Putamen (tissue), 1 donor: ENCODE measurements around the gene RNF32.
"Not testable (repeated sequence)": the region's sequence is repeated elsewhere in the genome, so short reads cannot be mapped to it uniquely, and the experiment has no call there.

Source experiments
- DNase-seq: peaks from one replicate; pipeline ENCODE4 v3.0.0-alpha.2; 2016; ENCODE audit warnings: low spot score

The RNF32 gene

GRCh38 chr7:156642306-156643045, 1.9 kb downstream of the RNF32 start:
- DNase-seq, result no peak

- not testable (repeated sequence) for DNase-seq
Observed at GRCh38 chr7:156647330-156647729, 6.8 kb downstream of the RNF32 start.

GRCh38 chr7:156650042-156650441, 9.5 kb downstream of the RNF32 start:
- no peak for DNase-seq

- no peak for DNase-seq
Observed at GRCh38 chr7:156651474-156651873, 10.9 kb downstream of the RNF32 start.

- no peak for DNase-seq
Observed at GRCh38 chr7:156652886-156653568, 12.5 kb downstream of the RNF32 start.

- DNase-seq, result no peak
Observed at GRCh38 chr7:156654511-156655234, 14.1 kb downstream of the RNF32 start.

DNA sequence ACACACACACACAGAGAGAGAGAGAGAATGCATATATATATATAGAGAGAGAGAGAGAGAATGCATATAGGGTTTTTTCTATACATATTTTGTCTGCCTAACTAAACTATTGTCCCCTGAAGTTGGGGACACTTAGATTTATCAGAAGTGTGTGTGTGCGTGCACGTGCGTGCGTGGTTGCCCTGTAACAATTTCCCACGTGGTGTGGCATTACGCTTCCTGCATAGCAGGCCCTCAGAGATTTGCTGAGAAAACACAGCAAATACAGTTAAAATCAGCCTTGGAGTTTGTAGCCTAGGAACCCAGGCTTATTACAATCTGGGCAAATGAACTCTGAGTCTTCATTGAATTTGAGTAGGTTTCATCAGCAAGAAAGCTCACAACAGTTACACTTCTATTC, 14.7 kb downstream of the RNF32 start:
- DNase-seq, result no peak

DNA sequence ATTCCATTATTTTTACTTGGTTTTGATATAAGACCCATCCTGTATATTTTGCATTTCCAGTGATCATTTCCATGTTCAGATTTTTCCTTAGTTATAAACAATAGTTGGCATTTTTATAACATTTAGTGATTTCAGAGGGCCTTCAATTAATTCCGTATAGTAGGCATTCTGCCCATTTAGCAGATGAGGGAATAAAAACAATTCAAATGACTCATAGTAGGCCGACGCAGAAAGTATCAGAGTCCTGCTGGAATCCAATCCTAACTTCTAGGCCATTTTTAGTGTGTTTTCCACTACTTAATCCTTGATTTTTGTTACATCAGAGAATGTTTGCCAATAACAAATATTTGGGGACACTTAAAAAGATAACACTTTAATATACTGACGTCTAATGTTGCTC, 15.4 kb downstream of the RNF32 start:
- DNase-seq, result no peak

- DNase-seq, result no peak
Observed at GRCh38 chr7:156656598-156656997, 16.0 kb downstream of the RNF32 start.

DNA sequence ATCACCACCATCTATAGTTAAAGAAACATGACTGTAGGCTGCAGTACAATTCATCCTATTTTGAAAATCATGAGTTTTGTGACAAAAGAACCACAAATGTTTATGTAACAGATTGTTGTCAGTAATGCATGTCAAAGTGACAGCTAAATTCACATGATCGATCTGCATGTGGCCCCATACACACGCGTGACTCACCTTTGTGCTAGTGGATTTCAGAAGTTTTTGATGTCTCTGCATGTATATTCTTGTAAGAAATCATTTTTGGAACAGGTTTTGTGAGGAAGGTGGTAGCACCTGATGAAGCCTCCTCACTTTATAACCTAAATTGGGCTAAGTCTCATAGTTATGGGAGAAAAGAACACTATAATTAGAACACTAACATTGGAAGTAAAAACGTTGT, 17.1 kb downstream of the RNF32 start:
- DNase-seq, result no peak

DNA sequence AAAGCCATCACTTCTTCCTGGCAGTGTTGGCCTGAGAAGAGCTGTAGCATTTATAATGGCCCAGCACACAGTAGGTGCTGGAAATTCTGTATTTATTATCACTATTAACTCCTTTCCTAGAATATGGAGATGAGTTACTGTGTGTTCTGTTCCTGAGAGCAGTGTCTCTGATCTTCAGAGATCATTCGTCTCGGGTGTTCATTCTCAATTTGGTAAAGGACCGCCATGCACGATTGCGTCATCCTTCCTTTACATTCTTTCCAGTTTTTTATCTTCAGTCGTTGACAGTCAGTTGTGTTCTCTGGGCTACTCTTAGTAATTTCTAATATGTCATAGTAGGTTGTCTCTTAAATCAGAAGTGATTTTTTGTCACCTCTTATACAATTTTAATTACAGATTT, 18.6 kb downstream of the RNF32 start:
- no peak for DNase-seq

DNA sequence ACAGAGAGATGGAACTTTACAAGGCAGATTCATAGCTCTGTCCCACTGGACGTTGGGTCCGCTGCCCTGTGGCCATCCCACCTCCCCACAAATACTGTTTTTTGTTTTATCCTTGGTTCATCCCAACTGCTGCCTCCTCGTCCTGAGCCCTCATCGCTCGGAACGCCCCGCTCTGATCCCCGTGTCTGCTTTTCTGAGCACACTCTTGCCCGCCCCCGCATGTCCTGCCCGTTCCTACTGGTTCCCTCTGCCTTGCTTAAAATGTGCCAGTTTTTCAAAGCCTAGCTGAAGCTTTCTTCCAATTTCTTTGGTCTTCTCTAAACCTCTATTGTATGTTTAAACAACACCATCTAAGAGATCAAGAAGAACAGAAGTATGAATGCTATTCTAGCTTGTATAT, 19.4 kb downstream of the RNF32 start:
- DNase-seq, result no peak

DNA sequence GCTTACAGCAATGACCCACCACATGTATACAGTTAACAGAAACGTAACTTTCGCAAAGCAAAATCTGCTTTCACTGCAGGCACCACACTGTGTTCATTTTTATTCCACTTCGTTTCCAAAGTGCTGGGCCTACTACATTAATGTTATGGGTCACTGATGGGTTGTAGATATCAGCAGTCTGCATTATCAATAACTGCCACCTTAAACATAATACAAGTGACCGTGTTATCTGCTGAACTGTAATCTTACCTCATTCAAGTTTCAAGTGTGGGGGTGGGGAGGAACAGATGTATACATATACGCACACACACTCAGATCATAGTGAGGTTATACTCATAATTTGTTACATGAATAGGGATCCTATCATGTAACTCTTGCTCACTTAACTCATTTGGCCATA, 21.1 kb downstream of the RNF32 start:
- DNase-seq, result no peak

GRCh38 chr7:156662277-156662676, 21.7 kb downstream of the RNF32 start:
- DNase-seq, result no peak

- no peak for DNase-seq
Observed at GRCh38 chr7:156665101-156665500, 24.5 kb downstream of the RNF32 start.

DNA sequence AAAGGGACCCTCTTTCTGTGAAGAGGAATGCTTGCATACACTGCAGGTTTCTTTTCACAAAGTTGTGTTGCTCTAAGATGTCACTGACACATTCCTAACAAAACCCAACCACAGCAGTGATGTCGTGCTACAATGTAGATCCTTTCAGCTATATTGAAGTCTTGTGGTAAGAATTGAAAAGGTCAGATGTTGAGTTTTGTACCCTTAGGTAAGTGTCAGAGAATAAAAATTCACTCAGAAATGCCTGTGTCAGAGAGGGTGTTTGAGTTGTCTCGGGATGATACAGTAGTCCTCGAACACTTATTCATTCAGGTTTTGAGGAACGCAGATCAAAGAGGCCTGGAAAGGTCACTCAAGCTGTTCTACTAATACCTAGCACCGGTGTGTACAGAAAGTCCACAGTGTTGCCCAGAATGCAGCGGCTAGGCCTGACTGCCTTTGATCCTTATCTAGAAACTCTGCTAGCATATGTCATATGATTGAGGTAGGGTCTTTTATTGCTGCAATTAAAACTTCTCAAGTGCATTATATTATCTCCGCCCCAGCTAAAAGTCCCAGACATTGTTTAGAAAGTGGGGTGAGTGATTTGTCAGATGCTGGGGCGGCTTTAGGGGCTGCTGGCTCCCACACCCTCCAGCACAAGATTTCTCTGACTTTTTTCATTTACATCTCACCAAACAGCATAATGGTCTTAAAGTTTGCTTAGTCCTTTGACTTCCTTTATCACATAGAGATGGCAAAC, 26.0 kb downstream of the RNF32 start:
- no peak for DNase-seq

DNA sequence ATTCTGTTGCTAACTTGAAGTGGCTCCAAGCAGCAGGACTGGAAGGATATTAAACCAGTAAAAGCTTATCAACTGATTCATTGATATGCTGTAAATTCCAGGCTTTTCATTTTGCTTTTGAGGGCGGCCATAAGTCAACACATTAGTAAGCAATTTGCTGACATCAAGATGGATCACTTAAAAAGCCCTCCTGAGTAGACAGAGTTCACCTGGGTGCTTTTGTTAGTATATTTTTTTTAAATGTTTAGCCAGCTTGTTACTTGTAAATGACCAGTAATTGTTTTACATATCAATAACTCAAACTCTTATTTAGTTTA, 26.5 kb downstream of the RNF32 start:
- DNase-seq, result no peak

- DNase-seq, result no peak
Observed at GRCh38 chr7:156668130-156668741, 27.7 kb downstream of the RNF32 start.

- no peak for DNase-seq
Observed at GRCh38 chr7:156669035-156669828, 28.7 kb downstream of the RNF32 start.

DNA sequence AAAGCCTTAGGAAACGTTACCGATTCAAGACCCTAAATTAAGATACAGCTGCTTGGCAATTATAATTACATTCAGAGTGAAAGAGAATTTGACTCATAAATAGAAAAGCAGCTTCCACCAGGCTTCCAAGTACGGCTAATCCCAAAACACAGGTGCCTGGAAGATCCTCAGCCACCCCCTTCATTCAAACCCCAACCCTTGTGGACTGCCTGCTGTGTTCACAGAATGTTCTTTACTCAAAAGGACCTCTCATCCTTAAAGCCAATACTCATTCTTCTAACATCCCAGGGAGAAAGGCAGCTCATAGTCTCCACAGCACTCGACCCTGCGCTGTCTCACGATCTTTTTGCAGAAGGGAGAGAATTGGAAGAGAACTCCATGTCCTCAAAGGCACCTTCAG, 32.9 kb downstream of the RNF32 start:
- no peak for DNase-seq

DNA sequence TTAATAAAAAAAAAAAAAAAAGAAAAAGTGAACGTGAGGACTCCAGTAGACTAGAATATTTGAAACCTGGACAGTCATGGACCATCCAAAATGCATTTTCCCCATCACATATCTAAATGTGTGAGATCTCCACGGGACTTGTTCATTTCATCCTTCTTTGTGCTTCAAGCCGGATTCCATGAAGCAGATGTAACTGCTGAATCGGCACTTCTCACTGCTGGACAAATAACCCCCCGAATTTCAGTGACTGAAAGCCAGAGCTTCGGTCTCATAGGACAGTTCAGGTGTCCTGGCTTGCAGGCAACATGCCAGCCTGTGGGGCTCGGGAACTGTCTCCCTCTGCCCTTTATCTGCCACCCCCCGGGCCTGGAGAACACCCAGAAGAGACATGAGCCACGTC, 33.3 kb downstream of the RNF32 start:
- no peak for DNase-seq
